Urinary bladder (tissue), 4 donors: ENCODE data around the gene SHISA7. TPM values are rescaled to one million over a fixed set of nuclear protein-coding genes. Genes with fewer than 3 reads are reported as not detected.

ENCODE experiments used
- DNase-seq: peaks from one replicate; pipeline ENCODE4 v3.0.0-alpha.2; 2015; ENCODE audit errors: extremely low spot score
- H3K27ac ChIP-seq: one replicate; pipeline ENCODE4 v1.5.1; 2013; ENCODE audit warnings: low read depth, mild to moderate bottlenecking, moderate library complexity
- H3K36me3 ChIP-seq: one replicate; pipeline ENCODE4 v1.6.1; 2013; ENCODE audit warnings: mild to moderate bottlenecking, moderate library complexity; ENCODE audit not compliant: insufficient read depth
- H3K4me1 ChIP-seq: one replicate; pipeline ENCODE4 v1.6.1; 2013; ENCODE audit warnings: mild to moderate bottlenecking, moderate library complexity; ENCODE audit not compliant: insufficient read depth
- H3K4me3 ChIP-seq: one replicate; pipeline ENCODE4 v1.5.1; 2013; ENCODE audit warnings: low read depth, low read length
- WGBS: extraction: QIAGEN DNeasy Blood & Tissue Kit; methylation state at CpG from one replicate; pipeline ENCODE4 v1.1.7; 2013; 5-methylcytosine and 5-hydroxymethylcytosine counted together
- polyA plus RNA-seq: library from polyadenylated mRNA; stranded (reverse); fragments of 200-250 nt; gene quantifications from one replicate; pipeline ENCODE4 v1.2.3, GENCODE V29; 2013
- total RNA-seq: library from RNA; depleted of rRNA; stranded (reverse); fragments of >200 nt; gene quantifications from one replicate; pipeline ENCODE4 v1.2.3, GENCODE V29; 2014
- donor health status: healthy with polysubstance abuse.
- donor health status: healthy.

The SHISA7 gene
- total and polyA plus RNA-seq, 2 donors = 0.05 to 0.16 TPM

DNA sequence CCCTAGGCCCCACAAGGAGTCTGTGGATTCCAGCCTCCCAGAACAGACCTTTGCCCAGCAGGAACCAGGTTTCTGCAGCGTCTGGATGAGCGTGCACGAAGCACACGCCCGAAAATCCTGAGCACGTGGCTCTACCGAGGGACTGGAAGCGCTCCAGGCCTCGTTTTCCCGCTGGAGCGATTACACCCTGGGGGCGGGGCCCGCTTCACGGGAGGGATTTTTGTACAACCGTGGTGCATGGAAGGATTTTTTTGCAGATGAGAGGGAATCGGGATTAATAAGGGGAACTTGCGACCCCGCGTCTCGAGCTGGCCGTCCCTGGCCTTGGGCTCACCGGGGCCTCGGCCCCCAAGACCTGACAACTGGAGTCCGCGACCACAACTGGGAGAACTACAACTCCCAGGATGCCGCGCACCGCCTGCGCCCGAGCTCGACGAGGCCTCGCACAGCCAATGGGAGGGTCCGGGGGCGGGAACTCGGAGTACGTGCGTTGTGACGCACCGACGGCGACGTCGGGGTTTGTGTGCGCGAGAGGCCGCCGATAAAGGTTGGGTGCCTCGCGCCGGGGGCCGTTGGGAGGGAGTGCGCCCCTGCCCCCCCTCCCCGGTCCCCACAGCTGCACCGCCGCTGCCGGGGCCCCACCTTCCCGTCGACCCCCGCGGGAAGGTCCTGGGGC, 33.1 kb upstream of the SHISA7 start, which contains the start of gene ZNF628:
Gene ZNF628, plus strand, starts transcription at position 518 of the 676 bp plus-strand sequence. CDS start 3,294 bp downstream, outside the sequence.
- Histone ChIP-seq H3K4me1 (no peaks in the 10 kb centered on the region), H3K36me3 (no peaks in the 10 kb centered on the region), H3K27ac (peak within 1 kb of the TSS; percentile 98), H3K4me3 (peak within 1 kb of the TSS; percentile 57)
- WGBS = under 1% methylated on average over 61 of the region's 61 CpGs
- peak; percentile 96 for DNase-seq

DNA sequence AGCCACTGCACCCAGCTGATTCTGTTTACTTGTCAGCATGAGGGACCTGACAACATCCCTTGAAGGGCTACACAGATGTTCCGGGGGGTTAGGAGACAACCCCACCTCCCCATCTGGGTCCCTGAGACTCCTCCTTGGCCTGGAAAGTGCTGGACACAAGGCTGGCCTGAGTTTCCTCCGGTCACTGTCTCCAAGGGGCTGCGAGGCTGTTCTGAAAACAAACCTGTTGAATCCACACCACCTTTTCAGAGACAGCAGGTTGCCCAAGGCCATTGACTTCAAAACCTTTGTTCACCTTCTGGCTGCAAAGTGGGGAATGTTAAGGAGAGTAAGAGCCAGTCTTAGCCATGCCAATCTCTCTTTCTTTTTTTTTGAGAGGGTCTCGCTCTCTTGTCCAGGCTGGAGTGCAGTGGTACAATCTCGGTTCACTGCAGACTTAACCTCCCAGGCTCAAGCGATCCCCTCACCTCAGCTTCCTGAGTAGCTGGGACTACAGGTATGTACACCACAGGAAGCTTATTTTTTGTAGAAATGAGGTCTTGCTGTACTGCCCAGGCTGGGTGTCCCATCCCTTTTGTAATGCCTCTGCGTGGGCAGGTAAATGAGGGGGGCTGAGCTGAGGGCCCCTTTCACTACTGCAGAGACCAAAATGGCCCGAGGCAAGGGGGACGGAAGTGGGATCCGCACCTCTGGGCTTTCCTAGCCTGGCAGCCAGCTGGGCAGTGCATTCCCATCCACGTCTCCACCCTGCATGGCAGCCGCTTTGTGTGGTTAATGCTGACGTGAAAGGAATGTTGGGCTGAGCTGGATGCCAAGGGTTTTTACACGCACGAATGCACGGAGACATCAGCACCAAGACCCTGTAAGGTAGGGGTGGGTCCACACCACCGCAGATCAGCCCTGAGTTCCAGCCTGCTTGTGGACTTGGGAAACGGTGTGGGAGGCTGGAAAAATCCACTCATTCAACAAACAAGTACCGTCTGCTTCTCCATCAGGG, 31.5 kb upstream of the SHISA7 start:
- no peak for DNase-seq
- Histone ChIP-seq H3K4me1 (no peaks in the 10 kb centered on the region), H3K27ac (no peak overlapping the region), H3K36me3 (no peaks in the 10 kb centered on the region), H3K4me3 (no peak overlapping the region)
- 84% methylated on average over 19 of the region's 19 CpGs for WGBS

DNA sequence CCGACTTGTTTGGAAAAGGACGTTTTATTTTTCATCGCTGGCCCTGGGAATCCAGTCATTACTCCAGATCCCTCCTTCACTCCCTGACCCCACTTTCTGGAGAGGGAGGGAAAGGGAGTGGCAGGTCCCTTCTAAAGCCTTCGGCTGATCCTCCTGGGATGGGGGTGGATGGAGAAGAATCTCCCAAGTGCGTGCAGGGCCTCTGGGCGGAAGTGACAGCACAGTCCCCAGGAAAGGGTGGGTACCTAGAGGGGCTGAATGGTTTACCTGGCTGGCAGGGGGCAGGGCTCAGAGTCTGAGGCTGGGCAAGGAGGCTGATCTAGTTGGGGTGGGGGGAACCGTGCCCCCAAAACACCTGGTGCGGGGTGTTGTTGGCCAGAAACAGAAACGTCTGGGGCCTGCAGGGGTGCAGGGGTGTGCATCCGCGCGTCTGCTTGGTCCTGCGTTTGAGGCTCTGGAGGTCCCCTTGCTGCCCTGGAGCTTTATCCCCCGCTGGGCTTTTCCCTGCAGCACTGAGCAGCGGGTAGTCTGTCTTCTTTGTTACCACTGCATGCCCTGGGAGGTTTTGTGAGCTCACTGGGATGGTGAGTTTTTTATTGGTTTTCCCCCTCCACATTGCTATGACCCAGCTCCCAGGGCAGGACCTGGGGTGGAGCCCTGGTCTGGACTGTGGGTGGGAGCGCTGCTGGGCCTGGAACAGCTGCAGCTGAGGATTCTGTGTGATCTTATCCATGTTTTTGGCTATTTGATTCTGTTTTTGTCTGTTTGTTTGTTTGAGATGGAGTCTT, 30.3 kb upstream of the SHISA7 start:
- Histone ChIP-seq H3K4me3 (no peak overlapping the region), H3K27ac (no peak overlapping the region), H3K4me1 (no peaks in the 10 kb centered on the region), H3K36me3 (no peaks in the 10 kb centered on the region)
- no peak for DNase-seq
- WGBS = 48% methylated on average over 16 of the region's 16 CpGs

DNA sequence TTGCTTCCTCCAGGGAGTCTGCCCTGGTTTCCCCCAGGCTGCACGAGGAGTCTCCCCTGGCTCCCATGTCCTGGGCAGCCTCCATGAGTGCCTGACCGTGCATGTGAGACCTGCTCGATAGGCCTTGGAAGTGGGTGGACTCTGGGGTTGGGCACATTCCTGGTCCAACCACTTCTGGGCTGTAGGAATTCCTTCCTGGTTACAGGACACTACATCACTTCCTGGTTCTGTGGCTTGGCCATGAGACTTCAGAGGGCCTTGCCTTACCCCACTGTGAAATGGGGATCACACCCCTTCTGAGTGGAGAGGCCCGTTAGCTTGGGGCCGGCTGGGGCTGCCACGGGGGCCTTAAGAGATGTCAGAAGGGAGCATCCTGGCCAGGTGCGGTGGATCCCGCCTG, 29.4 kb upstream of the SHISA7 start:
- H3K4me3 ChIP-seq = no peak overlapping the region
- H3K4me1 ChIP-seq = no peaks in the 10 kb centered on the region
- H3K27ac ChIP-seq = no peak overlapping the region
- WGBS = 77% methylated on average over 8 of the region's 8 CpGs
- no peaks in the 10 kb centered on the region for H3K36me3 ChIP-seq
- DNase-seq = no peak

DNA sequence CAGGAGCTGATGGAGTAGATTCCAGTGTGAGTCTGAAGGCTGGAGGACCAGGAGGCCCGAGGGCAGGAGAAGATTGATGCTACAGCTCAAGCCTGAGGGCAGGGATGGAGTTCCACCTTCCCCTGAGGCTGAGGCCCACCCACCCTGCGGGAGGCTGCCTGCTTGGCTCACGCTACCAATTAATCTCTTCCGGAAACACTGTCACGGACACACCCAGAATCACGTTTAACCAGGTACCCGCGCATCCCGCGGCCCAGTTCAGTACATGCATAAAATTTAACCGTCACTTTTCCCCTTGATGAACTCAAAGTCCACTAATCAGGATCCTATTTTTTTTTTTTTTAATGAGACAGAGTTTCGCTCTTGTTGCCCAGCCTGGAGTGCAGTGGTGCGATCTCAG, 28.2 kb upstream of the SHISA7 start:
- H3K4me1 ChIP-seq = no peaks in the 10 kb centered on the region
- no peak overlapping the region for H3K4me3 ChIP-seq
- DNase-seq = no peak
- no peaks in the 10 kb centered on the region for H3K36me3 ChIP-seq
- H3K27ac ChIP-seq = no peak overlapping the region
- WGBS = 82% methylated on average over 13 of the region's 13 CpGs

DNA sequence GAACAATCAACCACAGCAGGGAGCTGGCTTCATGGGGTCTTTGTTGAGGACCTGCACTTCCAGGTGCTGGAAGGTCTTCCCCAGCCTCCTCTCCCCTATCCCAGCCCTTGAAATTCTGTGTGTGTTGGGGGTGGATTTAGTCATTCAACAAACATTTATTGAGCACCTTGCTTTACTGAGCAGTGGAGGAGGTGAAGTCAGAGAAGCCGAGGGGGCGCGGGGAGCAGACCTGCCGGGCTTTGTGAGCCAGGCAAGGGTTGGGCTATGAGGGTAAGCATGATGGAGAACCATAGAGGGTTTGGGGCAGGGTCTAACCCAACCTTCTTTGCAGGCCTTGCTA, 24.9 kb upstream of the SHISA7 start:
- Histone ChIP-seq H3K4me1 (no peaks in the 10 kb centered on the region), H3K36me3 (no peaks in the 10 kb centered on the region), H3K27ac (no peak overlapping the region), H3K4me3 (no peak overlapping the region)
- WGBS = 25% methylated on average over 4 of the region's 4 CpGs
- no peak for DNase-seq

DNA sequence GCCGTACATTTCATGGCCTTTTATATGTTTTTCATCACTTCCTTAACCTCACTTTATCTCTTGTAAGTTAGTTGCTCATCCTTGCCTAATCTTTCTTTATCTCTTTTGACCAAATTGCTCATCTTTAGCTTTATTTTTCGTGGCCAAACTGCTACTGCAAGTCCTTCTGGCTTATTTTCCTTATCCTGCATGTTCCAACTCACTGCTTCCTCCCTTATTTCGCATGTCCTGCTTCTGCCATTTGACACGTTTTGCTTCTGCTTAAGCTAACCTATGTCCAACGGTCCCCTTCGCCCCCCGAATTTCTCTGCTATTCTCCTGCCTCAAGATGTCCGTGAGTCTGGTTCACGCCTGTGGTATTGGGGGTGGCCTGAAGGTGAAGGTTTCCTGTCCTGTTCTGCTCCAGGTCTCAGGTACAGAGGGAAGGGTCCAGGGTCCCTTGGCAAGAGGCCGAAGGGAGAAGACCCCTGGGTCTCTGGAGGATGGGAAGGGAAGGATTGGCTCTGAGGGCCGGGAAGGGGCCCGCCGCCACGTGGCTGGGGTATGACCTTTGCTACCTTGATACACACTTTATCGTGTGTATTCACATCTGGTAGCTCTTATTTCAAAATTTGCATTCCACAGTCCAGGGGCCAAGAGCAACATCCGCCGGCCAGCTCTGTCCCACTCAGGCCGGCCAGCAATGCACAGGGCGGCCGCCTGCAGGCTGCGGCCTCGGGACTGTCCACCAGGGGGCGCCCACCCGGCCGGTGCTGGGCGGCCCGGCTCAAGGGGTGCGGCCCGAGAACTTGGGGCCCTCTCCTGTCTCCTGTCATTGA, 24.3 kb upstream of the SHISA7 start:
- Histone ChIP-seq H3K4me1 (no peaks in the 10 kb centered on the region), H3K4me3 (no peak overlapping the region), H3K27ac (no peak overlapping the region), H3K36me3 (no peaks in the 10 kb centered on the region)
- WGBS = 30% methylated on average over 29 of the region's 29 CpGs
- DNase-seq = no peak

DNA sequence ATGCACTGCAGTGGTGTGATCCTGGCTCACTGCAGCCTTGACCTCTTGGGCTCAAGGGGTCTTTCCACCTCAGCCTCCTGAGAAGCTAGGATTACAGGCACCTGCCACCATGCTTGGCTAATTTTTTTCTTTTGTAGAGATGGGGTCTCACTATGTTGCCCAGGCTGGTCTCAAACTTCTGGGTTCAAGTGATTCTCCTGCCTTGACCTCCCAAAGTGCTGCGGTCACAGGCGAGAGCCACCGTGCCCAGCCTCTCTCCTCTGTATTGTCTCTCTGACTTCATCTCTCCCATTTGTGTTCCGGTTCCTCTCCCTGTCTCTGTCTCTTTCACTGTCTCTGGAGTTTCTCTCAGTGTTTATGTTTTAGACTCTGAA, 23.1 kb upstream of the SHISA7 start:
- Histone ChIP-seq H3K27ac (no peak overlapping the region), H3K36me3 (no peaks in the 10 kb centered on the region), H3K4me3 (no peak overlapping the region), H3K4me1 (no peaks in the 10 kb centered on the region)
- WGBS = 76% methylated on average over 4 of the region's 4 CpGs
- no peak for DNase-seq

DNA sequence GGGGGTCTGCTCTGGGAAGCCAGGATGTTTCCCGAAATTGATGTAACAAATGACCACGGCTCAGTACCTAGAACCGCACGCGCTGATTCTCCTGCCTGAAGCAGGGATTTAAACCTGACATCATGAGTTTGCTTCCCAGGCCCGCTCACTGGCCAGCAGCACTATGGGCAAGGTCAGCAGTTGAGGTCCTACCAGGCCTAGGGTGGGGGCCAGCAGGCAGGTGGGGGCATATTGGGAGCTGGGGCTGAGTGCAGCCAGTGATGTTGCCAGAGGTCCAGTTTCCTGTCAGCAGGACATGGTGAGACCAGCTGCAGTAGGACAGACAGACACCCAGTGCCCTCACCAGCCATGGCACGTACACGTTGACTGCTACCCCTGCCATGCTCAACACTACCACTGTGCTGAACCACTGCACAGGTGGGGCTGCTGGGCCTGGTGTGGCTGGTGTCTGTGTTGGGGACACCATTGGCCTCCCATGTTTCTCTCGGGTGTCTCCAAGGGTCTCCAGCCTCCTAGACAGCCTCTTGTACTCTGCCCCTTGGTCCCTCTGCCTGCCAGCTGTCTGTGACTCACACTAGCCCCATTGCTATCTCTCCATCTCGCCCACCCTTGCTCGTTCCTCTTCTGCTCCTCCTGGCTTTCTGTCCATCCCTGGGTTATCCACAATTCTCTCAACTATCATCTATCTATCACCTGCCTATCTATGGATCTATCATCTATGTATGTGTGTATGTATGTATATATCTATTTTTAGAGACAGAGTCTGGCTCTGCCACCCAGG, 22.6 kb upstream of the SHISA7 start:
- H3K4me1 ChIP-seq = peaks cover 2% of the 10 kb centered on the region
- H3K27ac ChIP-seq = no peak overlapping the region
- no peak for DNase-seq
- 84% methylated on average over 11 of the region's 11 CpGs for WGBS
- no peaks in the 10 kb centered on the region for H3K36me3 ChIP-seq
- H3K4me3 ChIP-seq = no peak overlapping the region

DNA sequence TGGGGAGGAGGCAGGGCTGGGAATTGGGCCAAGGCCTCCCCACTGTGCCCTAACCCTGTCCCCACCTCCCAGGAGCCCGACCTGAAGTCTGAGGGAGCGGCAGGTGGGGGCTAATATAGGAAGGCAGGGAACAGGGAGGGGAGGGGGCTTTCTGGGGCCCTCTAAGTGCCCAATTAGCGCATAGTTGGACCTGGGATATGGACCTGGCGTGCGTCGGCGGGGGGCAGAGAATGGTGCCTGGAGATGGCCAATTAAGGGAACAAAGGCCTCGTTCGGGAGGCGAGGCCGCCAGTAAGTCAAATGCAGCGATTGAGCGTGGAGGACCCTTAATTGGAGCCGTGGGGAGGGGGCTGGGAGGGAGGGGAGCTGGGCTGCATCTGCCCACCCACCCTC, 21.6 kb upstream of the SHISA7 start, which contains the start of gene C19orf85:
Gene C19orf85, minus strand, starts transcription at position 90 of the 393 bp plus-strand sequence. CDS start 197 bp downstream, outside the sequence.
- Histone ChIP-seq H3K4me1 (peaks cover 2% of the 10 kb centered on the region), H3K36me3 (no peaks in the 10 kb centered on the region), H3K27ac (no peak within 1 kb of the TSS), H3K4me3 (no peak within 1 kb of the TSS)
- 48% methylated on average over 14 of the region's 14 CpGs for WGBS
- DNase-seq = no peak

DNA sequence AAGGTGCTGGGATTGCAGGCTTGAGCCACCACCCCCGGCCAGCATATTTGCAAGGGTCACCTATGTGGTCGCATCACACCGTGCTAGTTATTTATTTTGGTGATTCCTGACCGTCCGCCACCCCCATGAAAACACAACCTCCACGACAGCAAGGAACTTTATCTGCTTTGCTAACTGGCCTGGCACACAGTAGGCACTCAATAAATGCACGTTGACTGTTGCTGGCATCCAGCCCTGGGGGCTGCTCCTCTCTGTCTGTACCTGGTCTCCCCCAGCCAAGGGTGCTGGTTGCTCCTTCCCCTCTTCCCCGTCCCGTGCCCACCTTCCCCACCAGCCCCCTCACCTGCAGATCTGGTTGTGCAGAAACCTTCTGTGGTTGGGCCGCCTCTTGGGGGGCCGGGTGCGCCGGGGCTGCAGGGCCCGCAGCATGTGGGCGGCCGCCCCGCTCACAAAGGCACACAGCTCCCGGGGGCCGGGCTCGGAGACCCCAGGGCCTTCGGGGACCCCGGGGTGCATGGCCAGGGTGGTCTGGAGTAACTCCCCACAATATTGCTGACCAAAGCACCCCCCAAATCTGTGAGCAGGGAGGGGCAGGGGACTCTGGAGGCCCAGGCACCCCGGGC, 21.1 kb upstream of the SHISA7 start:
- Histone ChIP-seq H3K36me3 (no peaks in the 10 kb centered on the region), H3K4me1 (peaks cover 2% of the 10 kb centered on the region), H3K4me3 (no peak overlapping the region), H3K27ac (no peak overlapping the region)
- WGBS = 71% methylated on average over 23 of the region's 23 CpGs
- no peak for DNase-seq

DNA sequence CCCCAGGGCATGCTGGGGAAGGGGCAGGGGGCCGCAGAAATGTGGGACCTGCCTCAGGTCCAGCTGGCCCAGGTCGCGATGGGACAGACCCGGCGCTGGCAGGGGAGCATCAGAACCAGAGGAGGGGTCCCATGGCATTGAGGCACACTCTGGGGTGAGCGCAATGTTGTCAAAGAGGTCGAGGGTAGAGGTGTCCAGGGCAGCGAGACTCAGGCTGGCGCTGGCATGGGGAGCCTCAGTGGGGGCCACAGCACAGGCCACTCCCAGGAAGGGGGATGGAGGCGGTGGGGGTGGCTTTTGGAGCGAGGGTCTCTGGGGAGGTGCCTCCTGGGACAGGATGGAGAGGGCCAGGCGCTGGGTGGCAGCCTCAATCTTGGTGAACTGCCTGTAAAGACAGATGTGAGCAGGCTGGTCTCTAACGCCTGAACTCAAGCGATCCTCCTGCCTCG, 20.5 kb upstream of the SHISA7 start:
- 73% methylated on average over 15 of the region's 15 CpGs for WGBS
- DNase-seq = no peak
- Histone ChIP-seq H3K4me3 (no peak overlapping the region), H3K4me1 (peaks cover 2% of the 10 kb centered on the region), H3K27ac (no peak overlapping the region), H3K36me3 (no peaks in the 10 kb centered on the region)
